NCI-H128 (cell line): ENCODE results near the gene NSG1.
A peak's percentile ranks its signal among the peaks of the same experiment; 100 is the strongest.

Source experiments
- DNase-seq: peaks from one replicate; lab custom pipeline; 2025; ENCODE audit not compliant: unreplicated experiment; lab: John Stamatoyannopoulos, UW

Gene NSG1

DNA sequence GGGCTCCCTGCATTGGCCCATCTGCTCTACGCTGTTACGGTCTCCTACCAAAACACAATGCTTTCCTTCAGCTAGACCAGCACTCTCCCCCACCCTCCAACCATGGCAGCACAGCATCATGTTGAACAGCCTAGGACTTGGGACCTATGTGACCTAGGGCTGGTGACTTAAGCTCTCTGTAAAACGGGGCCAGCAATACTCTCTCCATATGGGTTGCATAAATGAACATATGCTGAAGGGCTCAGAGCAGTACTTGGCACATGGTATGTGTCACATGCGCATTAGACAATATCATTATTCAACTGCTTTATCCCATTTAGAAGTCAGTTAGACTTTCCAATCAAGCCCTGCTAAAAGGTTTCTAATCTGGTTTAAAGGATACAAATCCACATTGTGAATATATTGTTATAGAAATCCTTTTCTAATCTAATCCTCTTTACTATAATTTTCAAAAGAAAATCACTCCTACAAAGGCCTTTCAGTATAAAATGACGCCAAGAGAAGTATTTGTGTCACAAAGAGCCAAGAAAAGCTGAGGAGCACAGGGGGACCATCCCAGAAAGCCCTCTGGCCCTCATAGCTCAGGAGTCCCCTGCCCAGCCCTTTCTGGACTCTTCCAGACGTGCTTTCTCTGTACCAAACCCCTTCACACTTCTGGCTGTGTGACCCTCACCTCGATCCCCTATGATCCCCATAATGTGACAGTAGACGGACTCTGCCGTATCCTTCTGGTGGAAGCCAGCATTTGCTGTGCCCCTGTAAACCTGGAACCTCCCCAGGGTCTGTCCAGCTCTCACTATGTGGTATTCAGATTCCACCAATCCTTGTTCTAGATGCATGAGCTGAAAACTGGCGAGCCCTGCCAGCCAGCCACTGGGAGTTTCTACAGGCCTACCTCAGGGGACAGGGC is 42.3 kb downstream of the NSG1 start:
- no peak for DNase-seq

DNA sequence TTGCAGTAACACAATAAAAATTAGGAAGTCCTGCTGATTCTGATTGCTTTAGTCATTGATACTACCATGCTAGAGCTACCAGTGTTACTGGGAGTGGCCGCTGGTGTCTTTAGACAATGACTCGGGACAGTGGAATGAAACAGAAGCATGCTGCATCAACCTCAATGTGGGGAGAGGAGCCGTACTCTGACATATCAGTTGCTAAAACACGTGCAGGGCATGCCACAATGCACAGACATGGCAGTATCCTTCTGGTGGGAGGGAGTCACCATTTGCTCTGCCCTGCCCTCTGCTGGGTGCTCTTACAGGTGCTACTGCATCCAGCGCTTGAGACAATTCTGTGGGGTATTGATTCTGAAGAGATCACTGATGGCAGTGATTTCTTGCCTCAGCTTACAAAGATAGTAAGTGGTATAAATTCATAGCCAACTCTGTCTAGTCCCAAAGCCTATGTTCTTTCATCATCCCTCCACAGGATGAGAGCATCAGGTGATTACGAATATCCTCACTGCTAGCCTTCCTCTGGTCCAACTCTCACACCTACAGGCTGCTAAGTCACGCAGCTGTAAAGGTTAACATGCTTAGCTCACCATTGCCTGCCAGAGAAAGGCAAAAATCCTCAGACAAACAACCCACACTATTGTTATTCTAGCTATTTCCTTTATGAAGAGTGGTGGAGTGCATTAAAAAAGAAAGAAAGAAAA is 43.7 kb downstream of the NSG1 start:
- peak; percentile 4 for DNase-seq

DNA sequence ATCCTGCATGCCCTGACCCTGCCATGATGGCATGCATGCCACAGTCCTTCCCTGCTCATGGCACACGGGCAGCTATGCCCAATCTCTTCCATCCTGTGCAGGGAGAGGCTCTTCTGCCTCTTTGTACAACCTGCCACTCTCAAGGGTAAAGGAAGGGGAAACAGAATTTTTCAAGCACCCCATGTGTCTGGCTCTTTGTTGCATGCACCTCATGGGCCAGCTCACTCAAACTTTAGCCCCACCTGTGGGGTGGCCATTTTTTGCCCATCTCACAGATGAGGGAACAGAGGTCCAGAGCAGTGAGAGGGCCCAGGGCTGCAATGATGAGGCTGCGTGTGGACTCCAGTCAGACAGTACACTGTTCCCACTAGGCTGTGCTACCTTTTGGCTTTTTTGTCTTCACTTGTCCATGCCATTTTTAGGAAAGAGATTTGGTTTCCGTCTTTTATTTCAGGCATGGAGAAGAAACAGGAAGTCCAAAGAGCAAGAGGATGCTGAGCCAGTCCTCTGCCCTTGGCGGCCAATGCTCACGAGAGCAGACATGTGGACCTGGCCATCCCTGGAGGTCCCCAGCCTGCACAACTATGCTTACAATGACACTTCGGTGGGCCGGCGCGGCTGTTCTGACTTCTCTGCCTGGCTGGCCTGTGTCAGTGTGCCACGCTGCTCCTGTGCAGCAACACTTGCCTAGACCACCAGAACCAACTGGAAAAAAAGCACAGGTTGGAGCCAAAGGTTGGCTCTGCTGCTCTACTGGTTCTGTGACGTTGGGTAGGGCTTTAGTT is 45.6 kb downstream of the NSG1 start:
- no peak for DNase-seq

DNA sequence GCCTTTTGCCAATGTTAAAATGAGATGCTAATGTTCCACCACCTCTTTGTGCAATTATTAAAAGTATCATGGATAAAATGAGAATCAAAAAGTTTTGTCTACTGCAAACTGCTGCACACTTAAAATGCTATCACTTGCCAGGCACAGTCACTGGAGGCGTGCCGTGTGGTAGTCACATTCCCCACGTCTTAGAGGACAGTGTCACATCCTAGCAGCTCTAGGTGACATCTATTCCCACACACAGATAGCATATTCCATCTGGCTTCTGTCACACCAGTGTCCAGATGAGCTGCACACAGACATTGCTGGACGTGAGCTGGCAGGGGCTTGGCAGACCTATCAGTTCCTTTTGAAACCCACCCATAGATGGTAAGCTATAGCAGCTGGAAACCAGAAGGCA is 47.0 kb downstream of the NSG1 start:
- DNase-seq: no peak

DNA sequence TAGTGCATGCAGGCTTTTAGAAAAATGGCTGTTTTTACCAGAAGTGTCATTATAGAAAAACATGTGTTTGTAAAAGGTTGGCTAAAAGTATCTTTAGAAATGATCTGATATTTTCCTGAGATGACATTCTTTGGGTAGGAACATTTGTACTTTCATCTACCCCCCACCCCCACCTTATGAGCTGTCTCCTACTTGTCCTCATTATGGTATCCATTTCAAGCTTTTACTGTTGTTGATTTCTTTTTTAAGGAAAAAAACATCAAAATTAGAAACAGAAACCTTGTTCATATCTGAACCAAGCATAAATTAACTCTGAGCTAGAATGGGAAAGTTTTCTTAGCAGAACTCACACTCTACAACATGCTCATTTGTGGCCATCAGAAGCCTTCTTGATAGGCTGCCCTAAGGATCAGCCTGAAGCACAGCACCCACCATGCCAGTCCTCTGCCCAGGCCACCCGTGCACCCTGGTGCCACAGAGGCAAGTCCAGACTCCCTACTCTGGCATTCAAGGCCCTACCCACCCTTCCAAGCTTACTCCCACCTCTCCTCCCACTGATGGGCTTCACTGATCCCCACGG is 49.4 kb downstream of the NSG1 start:
- no peak for DNase-seq

DNA sequence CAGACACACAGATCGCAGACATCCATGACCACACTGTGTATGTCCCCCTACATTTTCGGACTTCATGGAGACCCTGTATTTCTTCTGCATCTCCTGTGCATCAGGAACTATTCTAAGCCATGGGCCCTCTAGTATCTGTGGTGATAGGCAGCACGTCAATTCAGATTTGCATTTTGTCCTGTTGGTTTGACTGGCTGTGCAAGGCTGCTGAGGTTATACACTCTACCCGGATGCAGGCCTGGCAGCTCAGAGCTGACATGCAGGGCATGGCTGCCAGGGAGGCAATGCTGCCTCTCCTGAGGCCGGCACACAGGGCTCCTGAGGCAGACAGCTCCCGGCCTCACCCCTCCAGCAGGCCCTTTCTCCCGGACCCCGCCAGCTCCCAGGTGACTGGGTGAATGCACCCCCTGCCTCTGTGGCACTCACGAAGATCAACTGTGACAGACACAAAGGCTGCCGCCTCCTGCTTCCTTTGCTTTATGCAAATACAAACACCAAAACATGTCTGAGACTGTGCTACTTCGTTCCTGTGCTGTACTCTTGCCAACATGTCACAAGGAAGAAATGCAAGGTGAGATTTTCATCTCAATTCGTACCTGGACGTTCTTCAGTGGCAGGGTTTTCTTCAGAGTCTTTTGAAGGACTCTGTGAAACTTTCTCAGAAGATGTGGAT is 51.0 kb downstream of the NSG1 start:
- no peak for DNase-seq

DNA sequence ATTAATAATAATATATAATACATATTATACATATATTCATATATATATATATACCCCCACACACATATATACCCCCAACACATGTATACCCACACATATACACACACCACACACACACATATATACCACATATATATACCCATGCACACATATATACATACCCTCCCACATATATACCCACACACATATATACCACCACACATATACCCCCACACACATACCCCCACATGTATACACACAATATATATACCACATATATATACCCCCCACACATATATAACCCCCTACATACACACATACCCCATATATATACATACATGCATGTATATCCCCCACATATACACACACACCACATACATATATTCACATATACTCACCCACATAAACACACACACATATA is 52.0 kb downstream of the NSG1 start:
- no peak for DNase-seq

DNA sequence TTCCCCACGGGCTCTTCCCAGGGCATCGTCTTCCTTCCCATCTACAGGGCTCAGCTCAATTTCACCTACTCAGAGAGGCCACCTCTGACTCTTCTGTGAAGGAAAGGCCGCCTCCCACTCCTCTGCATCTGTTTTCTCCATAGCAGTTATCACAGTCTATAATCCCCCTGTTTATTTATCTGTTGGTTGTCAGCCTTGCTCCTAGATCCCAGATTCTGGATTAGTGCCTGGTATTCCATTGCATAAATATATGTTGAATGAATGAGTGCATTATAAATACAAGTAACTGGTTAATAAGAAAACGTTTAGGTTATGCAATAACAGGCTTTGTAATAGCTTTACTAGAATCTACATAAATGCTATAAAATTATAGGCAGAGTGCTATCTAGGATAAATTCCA is 52.9 kb downstream of the NSG1 start:
- no peak for DNase-seq

DNA sequence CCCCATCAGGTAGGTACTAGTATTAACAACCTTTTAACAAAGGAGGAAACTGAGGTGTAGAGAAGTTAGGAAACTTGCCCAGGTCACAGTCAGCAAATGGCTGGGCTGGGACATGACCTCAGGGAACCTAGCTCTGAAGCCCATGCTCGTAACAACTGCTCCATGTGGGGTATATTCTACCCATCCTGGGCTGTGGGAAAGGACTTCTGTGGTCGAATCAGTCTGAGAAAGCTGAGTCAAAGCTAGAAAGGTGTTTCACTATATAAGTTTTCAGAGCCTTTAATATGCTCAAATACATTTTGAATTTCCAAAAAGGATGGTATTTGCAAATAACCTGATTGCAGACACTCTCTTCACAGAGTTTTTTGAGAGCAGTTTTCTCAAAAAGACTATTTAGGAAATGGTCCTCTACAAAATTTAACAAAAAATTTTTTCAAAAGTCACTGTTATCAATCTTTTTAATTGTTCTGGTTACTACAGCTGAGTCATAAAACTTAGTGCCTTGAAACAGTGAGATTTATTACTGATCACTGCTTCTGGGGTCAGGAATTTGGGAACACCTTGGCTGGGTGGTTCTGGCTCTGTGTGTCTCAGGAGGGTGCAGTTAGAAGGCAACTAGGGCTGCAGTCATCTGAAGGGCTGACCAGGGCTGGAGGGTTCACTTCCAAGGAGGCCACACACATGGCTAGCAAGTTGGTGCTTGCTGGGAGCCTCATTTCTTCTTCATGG is 53.6 kb downstream of the NSG1 start:
- no peak for DNase-seq

DNA sequence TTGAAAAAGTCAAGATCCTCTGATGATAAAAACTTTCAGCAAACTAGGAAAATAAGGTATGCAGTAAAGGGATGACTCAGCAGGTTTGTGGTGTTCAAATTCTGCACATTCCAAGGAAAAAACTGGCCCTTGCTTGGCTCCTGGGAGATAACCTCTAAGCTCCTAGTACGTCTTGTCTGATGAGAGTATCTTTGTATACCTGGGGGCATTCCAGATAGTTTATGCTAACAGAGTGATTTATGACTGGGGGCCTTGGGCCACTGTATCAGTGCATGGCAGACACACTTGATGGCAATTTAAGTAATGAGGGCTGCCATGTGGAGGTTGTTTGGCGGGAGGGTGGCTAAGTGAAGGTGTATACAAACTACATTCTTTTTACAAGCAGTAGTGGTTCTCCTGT is 56.9 kb downstream of the NSG1 start:
- no peak for DNase-seq

DNA sequence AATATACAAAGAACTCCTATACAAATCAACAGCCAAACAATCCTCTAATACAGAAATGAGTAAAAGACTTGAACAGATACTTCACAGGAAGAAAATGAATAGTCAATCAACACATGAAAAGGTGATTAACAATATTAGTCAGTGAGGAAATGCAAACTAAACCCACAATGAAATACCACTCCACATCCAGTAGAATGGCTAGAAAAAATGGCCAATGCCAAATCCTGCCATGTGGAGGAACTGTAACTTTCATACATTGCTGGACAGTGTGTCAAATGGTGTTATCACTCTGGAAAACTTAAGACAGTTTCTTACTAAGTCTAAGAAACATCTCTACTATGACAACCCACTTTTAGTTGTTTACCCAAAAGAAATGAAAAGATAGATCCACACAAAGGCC is 59.5 kb downstream of the NSG1 start:
- no peak for DNase-seq

DNA sequence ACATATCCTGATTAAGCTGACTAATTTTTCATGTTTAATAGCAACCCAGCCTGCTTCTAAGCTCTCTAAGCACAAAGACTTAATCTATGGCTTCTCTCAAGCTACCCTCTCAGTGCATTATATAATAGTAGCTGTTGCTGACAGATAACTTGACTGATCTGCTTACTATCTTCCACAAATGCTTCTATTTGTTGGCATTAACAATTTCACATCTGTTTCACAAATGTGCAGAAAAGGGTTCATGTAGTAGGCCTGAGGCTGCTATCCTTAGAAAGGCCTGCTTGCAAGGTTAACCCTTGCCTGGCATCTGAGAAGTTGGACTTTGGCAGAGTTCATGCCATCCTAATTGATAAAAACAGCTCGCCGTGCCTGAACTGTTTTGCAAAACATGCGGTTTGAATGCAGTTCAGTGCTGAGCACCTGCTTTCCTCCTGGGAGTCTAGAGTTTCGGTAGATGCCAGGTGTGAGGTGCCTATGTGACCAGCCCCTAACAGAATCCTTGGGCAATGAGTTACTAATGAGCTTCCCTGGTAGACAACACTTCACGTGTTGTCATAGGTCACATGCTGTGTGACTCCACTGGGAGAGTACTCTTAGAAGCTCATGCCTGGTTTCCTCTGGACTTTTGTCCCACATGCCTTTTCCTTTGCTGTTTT is 68.4 kb downstream of the NSG1 start:
- DNase-seq: peak; percentile 41

DNA sequence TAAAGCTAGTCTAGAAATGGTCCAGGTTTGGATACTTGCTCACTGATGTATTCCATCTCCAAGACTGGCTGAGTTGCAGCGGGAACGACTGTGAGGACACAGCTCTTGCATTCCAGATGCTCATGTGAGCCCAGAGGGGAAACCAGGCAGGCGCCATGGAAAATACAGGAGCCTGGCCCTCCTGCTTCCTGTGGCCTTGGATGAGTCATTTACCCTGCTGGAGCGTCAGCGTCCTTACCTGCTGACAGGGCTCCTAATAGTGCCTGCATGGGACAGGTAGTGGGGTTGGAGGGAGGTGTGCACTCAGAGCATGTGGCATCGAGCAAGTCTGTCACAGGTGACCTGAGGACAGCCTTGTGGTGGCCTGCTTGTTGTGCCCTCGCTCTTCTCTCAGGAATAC is 69.4 kb downstream of the NSG1 start:
- no peak for DNase-seq

DNA sequence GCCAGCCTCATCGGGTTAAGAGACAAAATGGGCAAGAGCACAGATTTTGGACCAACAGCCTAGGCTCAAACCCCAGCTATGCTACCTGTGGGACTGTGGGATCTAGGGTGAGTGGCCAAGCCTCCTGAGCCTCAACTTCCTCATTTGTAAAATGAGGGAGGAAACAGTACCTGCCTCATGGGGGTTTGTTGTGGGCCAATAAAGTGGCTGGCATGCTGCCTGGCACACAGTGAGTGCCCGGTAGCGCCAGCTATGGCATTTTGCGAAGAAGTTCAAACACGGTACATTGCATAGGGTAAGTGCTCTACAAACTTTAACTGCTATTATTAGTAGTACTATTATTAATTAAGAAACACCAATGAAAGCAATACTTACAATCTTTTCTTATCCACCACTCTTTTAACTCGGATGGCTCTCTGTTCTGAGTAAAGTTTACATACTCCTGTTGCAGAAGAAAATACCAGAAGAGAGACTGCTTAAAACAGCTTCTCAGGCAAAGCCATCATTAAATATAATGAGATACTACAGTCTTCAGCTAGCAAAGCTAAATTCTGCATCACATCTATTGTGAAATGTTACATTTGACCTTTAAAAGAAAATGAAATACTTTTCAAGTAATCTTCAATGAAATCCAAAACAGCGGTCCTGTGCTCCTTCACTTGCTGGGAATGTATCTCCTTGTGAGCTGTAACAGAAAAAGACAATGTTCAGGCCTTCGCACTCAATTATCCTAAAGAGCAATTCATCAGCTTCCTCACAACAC is 70.1 kb downstream of the NSG1 start:
- no peak for DNase-seq

DNA sequence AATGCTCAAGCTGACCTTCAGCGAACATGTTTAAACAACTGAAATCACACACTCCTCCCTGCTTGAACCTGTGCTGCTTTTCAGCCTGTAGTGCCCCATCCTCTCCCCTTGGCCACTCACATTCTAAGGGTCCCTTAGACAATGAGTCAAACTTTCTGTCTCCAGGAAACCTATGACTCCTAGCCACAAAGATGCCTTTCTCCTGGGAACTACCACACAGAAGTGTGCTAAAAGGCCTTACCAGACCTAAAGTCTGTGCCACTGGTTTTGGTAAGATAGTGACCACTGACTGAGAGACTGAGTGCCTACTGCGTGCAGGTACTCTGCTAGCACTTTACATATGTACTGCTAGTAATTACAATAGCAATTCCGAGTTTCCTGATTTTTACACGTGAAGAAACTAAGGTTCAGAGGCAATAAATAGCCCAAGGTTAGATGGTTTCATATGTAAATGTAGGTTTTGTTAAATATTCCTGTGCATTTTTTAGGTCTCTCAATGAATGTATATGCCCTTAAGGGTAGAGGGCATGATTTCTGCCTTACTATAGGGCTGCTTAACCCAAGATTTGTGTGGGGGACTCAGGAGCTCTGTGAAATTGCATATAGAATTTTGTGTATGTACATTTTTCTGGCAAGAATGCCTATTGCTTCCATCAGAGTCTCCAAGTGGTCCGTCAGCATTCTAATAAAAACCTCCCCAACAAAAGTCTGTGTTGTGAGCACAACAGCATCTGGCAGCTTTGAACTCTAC is 71.1 kb downstream of the NSG1 start:
- no peak for DNase-seq

DNA sequence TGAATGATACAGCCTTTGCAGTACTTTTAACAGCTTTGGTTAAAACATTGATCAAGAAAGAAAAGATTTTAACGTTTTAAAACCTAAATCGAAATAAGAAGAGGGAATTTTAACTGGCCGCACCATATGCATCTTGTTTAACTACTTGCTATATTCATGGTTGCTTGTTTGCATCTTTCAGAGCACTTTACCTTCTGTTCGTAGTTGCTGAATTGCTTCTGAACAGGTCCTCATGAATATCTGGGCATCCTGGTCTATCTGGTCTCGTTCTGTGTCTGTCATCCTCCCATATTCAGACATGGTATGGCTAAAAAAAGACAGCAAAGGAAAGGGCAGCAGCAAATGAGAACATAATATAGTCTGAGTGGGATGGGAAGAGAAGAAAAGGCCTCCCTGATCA is 72.3 kb downstream of the NSG1 start:
- no peak for DNase-seq

DNA sequence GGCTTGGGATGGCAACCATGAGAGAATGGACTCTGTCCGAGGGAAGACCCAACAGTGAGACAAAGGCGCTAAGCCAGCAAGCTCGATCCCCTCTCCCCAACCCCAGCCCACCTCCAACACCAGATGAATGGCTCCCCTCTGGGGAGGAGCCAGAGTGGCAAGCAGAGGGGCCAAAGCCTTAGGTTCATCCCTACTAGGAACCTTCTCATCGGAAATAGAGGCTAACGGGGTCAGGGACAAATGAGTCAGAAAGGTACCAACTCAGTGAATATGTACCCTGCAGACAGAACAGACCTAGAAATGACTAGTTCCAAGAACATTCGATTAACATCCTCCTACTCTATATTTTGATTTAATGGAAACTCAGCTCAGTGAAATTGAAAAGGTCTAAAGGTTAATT is 73.9 kb downstream of the NSG1 start:
- no peak for DNase-seq

DNA sequence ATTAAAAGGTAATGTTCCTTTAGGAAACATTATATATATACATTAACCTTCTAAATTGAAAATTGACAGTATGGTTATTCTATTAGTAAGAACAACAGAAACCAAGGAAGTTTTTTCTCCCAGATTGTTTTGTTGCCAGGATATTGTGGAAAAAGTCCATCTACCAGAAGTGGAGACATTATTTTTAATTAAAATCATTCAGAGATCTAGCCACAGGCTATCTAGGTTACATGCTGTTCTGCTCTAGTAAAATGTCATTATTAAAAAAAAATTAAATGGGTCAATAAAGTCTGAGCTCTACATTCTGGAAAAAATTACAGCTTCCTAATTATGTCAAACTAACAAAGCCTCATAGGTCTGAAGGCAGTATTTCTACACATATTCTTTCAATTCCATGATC is 74.3 kb downstream of the NSG1 start:
- no peak for DNase-seq
